Measurements from ENCODE around the gene ACTR3. TPM values are rescaled to one million over a fixed set of nuclear protein-coding genes. Genes with fewer than 3 reads are reported as not detected.
"Not testable (repeated sequence)": the region's sequence is repeated elsewhere in the genome, so short reads cannot be mapped to it uniquely, and the experiment has no call there.

The ACTR3 gene
- total RNA-seq, 1 donor from 2014 or later: 172 TPM

- Mint-ChIP-seq H3K4me1 (no peaks in the 10 kb centered on the region), H3K27ac (ENCODE audit: unreplicated experiment) (no peak overlapping the region), H3K9me3 (peaks cover 12% of the 10 kb centered on the region), H3K27me3 (ENCODE audit: low read depth) (no peaks in the 10 kb centered on the region), H3K36me3 (ENCODE audit: low read depth) (peaks cover 40% of the 10 kb centered on the region), H3K4me3 (no peak overlapping the region)
- no peak for DNase-seq (ENCODE audit: low read depth, low spot score)
- TF ChIP-seq CTCF (conservative IDR thresholded peaks at IDR 0.05): no peak
These were observed 51.0 kb downstream of the ACTR3 start for GRCh38 chr2:113940891-113941290.

GRCh38 chr2:113945784-113946183 lies 55.9 kb downstream of the ACTR3 start:
- not testable (repeated sequence) for H3K4me3 Mint-ChIP-seq; H3K27ac Mint-ChIP-seq (ENCODE audit: unreplicated experiment); H3K27me3 Mint-ChIP-seq (ENCODE audit: low read depth); H3K9me3 Mint-ChIP-seq; H3K4me1 Mint-ChIP-seq; DNase-seq (ENCODE audit: low read depth, low spot score)
- H3K36me3 Mint-ChIP-seq (ENCODE audit: low read depth): peaks cover 28% of the 10 kb centered on the region

- H3K27ac Mint-ChIP-seq (ENCODE audit: unreplicated experiment); DNase-seq (ENCODE audit: low read depth, low spot score); H3K4me1 Mint-ChIP-seq; H3K9me3 Mint-ChIP-seq; H3K27me3 Mint-ChIP-seq (ENCODE audit: low read depth); H3K4me3 Mint-ChIP-seq: not testable (repeated sequence)
- peaks cover 25% of the 10 kb centered on the region for H3K36me3 Mint-ChIP-seq (ENCODE audit: low read depth)
These were observed 61.0 kb downstream of the ACTR3 start for GRCh38 chr2:113950906-113951305.

GRCh38 chr2:113961000-113961399 lies 71.1 kb downstream of the ACTR3 start:
- Mint-ChIP-seq H3K36me3 (ENCODE audit: low read depth) (no peaks in the 10 kb centered on the region), H3K27ac (ENCODE audit: unreplicated experiment) (no peak overlapping the region), H3K9me3 (no peaks in the 10 kb centered on the region), H3K4me1 (peaks cover 5% of the 10 kb centered on the region), H3K4me3 (no peak overlapping the region), H3K27me3 (ENCODE audit: low read depth) (no peaks in the 10 kb centered on the region)
- TF ChIP-seq CTCF (conservative IDR thresholded peaks at IDR 0.05): no peak
- no peak for DNase-seq (ENCODE audit: low read depth, low spot score)

- H3K4me1 Mint-ChIP-seq: peaks cover 8% of the 10 kb centered on the region
- DNase-seq (ENCODE audit: low read depth, low spot score): no peak
- H3K9me3 Mint-ChIP-seq: no peaks in the 10 kb centered on the region
- H3K4me3 Mint-ChIP-seq: no peak overlapping the region
- H3K27ac Mint-ChIP-seq (ENCODE audit: unreplicated experiment): no peak overlapping the region
- TF ChIP-seq CTCF (conservative IDR thresholded peaks at IDR 0.05): no peak
- H3K36me3 Mint-ChIP-seq (ENCODE audit: low read depth): no peaks in the 10 kb centered on the region
- H3K27me3 Mint-ChIP-seq (ENCODE audit: low read depth): no peaks in the 10 kb centered on the region
These were observed 73.0 kb downstream of the ACTR3 start for GRCh38 chr2:113962692-113963480.

- no peak for TF ChIP-seq CTCF (conservative IDR thresholded peaks at IDR 0.05)
- H3K36me3 Mint-ChIP-seq (ENCODE audit: low read depth): no peaks in the 10 kb centered on the region
- peaks cover 8% of the 10 kb centered on the region for H3K4me1 Mint-ChIP-seq
- H3K27ac Mint-ChIP-seq (ENCODE audit: unreplicated experiment): no peak overlapping the region
- DNase-seq (ENCODE audit: low read depth, low spot score): no peak
- no peaks in the 10 kb centered on the region for H3K9me3 Mint-ChIP-seq
- no peak overlapping the region for H3K4me3 Mint-ChIP-seq
- no peaks in the 10 kb centered on the region for H3K27me3 Mint-ChIP-seq (ENCODE audit: low read depth)
These were observed 74.1 kb downstream of the ACTR3 start for GRCh38 chr2:113963965-113964364.

All from neural crest cell (in vitro differentiated cells).